Neutrophil (primary cell): ENCODE results near the gene FMO2.

Experiments used
- H3K27ac ChIP-seq: fragments of 200-600 bp; sonication (generic); 2 replicates; pipeline ENCODE4 v1.5.1; 2016; ENCODE audit warnings: mild to moderate bottlenecking, moderate library complexity
- H3K27me3 ChIP-seq: fragments of 200-600 bp; sonication (generic); 2 replicates; pipeline ENCODE4 v1.6.0; 2016; ENCODE audit warnings: mild to moderate bottlenecking
- H3K36me3 ChIP-seq: fragments of 200-600 bp; sonication (generic); 2 replicates; pipeline ENCODE4 v1.5.1; 2017
- H3K4me1 ChIP-seq, 2 experiments: fragments of 200-600 bp in 1 of 2; sonication (generic) in 1 of 2; 1 replicate in 1 of 2; 2 replicates in 1 of 2; pipeline versions ENCODE4 v1.5.1 to v1.6.1; 2013 to 2016; ENCODE audit warnings: low read depth in 1 of 2, low read length in 1 of 2, mild to moderate bottlenecking in 1 of 2, moderate library complexity in 1 of 2; ENCODE audit not compliant: control insufficient read depth in 1 of 2, insufficient read depth in 1 of 2
- H3K4me3 ChIP-seq, 2 experiments: fragments of 200-600 bp in 1 of 2; sonication (generic) in 1 of 2; 1 replicate in 1 of 2; 2 replicates in 1 of 2; pipeline ENCODE4 v1.5.1; 2013 to 2016; ENCODE audit warnings: low read depth in 1 of 2, low read length in 1 of 2, mild to moderate bottlenecking in 1 of 2, moderate library complexity in 1 of 2
- H3K9me3 ChIP-seq: fragments of 200-600 bp; sonication (generic); 2 replicates; pipeline ENCODE4 v1.5.1; 2016
- TF ChIP-seq, protein P1 (sequence below): fragments of 200-600 bp; sonication (generic); IDR thresholded peaks from 2 replicates; pipeline ENCODE4 v1.5.1; 2016; ENCODE audit warnings: antibody characterized with exemption

The FMO2 gene

DNA sequence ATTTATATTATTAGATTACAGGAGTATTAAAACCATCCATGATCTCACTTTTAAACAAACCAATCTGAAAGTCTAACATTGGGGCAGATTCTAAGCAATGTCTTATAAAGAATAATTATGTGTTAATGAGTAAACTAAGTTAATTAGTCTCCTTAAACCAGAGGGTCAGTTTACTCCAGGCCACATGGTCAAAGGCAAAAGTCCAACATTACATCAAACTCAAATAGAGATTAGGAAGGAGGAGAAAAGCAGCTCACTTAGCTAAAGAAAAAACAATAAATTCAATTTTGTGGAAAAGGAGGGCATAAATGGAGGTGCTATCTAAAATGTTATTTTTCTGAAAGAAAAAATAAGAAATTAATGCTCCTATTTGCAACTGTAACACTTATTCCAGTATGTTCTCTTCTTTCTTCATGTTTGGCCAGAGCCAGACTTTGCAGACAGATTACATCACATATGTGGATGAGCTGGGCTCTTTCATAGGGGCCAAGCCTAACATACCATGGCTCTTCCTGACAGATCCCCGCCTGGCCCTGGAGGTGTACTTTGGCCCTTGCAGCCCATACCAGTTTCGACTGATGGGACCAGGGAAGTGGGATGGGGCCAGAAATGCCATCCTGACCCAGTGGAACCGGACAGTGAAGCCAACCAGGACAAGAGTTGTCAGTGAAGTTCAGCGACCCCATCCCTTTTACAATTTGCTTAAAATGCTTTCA is 24.3 kb upstream of the FMO2 start:
- Histone ChIP-seq H3K4me1 (no peaks in the 10 kb centered on the region), H3K27ac (no peak overlapping the region), H3K9me3 (no peaks in the 10 kb centered on the region), H3K27me3 (no peaks in the 10 kb centered on the region), H3K36me3 (no peaks in the 10 kb centered on the region), H3K4me3 (no peak overlapping the region)
- TF ChIP-seq, protein P1, sequence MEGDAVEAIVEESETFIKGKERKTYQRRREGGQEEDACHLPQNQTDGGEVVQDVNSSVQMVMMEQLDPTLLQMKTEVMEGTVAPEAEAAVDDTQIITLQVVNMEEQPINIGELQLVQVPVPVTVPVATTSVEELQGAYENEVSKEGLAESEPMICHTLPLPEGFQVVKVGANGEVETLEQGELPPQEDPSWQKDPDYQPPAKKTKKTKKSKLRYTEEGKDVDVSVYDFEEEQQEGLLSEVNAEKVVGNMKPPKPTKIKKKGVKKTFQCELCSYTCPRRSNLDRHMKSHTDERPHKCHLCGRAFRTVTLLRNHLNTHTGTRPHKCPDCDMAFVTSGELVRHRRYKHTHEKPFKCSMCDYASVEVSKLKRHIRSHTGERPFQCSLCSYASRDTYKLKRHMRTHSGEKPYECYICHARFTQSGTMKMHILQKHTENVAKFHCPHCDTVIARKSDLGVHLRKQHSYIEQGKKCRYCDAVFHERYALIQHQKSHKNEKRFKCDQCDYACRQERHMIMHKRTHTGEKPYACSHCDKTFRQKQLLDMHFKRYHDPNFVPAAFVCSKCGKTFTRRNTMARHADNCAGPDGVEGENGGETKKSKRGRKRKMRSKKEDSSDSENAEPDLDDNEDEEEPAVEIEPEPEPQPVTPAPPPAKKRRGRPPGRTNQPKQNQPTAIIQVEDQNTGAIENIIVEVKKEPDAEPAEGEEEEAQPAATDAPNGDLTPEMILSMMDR = no peak

DNA sequence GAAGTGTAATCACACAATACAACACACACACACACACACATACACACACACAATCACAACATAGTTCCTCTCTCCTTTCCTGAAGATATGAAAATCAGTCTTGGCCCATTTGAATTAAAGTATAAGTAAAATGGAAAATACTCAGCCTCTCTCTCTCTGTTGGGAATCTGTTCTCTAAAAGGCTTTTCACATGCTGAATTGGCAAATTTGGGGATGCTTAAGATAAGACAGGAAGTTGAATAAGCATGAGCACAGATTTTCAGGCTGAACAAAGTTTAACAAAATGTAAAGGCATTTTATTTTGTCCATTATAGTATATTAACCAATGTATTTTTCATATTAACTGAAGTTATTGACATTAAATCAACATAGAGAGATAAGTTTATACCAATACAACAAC is 23.7 kb upstream of the FMO2 start:
- H3K27ac ChIP-seq = no peak overlapping the region
- no peaks in the 10 kb centered on the region for H3K27me3 ChIP-seq
- H3K4me1 ChIP-seq = no peaks in the 10 kb centered on the region
- no peaks in the 10 kb centered on the region for H3K9me3 ChIP-seq
- H3K4me3 ChIP-seq = no peak overlapping the region
- no peaks in the 10 kb centered on the region for H3K36me3 ChIP-seq
- TF ChIP-seq, protein P1 = no peak

DNA sequence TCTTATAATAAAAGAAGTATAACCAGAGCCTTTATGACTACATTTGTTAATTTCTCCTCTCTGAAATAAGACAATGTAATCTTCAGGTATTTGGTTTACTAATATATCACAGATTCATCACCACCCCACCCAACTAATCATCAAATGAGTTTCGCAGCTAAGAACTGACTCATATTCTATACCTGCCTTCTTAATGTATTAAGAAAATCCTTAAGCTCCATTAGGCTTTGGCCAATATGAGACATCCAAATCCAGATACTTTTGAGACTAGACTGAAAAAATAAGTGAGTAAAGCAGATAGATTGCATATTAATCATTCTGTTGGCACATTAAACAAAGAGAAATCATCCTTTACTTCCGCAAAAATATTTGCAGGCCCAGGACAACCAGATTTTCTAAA is 18.7 kb upstream of the FMO2 start:
- Histone ChIP-seq H3K4me1 (no peaks in the 10 kb centered on the region), H3K27ac (no peak overlapping the region), H3K27me3 (no peaks in the 10 kb centered on the region), H3K36me3 (no peaks in the 10 kb centered on the region), H3K9me3 (no peaks in the 10 kb centered on the region), H3K4me3 (no peak overlapping the region)
- TF ChIP-seq, protein P1 = no peak

DNA sequence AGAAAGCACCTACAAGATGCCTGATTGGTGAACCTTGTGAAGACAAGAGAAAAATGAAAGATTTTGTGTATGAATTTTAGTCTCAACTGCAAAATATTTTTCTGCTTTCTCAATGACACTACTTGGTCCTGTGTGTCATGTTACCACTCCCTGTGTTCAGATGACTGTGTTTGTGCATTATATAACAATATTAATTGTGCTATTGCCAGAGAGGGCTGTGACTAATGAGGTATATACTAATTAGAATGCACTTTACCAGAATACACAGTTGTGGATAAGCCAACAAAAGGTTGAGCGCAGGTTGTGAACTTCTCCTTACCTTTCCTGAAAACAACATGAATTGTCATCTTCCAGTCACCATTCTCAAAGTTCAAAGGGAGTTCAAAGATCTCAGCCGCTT is 17.3 kb upstream of the FMO2 start:
- no peaks in the 10 kb centered on the region for H3K9me3 ChIP-seq
- no peaks in the 10 kb centered on the region for H3K27me3 ChIP-seq
- TF ChIP-seq, protein P1 = no peak
- H3K4me1 ChIP-seq = no peaks in the 10 kb centered on the region
- no peak overlapping the region for H3K27ac ChIP-seq
- H3K4me3 ChIP-seq = no peak overlapping the region
- no peaks in the 10 kb centered on the region for H3K36me3 ChIP-seq

DNA sequence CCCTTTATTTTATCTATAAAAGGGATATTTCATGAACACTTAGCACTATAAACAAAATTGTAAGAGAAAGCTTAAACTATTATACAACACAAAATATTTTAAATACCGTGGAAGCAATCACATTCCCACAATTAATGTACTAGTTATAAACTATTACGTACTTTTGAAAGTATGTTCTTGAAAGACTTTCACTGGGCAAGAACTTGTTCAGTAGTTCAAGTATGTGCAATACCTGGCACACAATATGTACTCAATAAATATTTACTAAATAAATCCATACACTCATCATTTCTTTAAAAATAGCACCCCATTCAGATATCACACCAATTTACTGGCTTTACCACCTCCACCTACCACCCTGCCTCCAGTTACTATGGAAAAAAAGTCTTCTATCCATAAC is 12.6 kb upstream of the FMO2 start:
- TF ChIP-seq, protein P1 = no peak
- H3K27ac ChIP-seq = no peak overlapping the region
- no peaks in the 10 kb centered on the region for H3K27me3 ChIP-seq
- no peaks in the 10 kb centered on the region for H3K36me3 ChIP-seq
- H3K9me3 ChIP-seq = no peaks in the 10 kb centered on the region
- H3K4me3 ChIP-seq = no peak overlapping the region
- no peaks in the 10 kb centered on the region for H3K4me1 ChIP-seq
